CD8-positive, alpha-beta memory T cell (primary cell): ENCODE data around the gene DHRS7B. TPM values are rescaled to one million over a fixed set of nuclear protein-coding genes. Genes with fewer than 3 reads are reported as not detected.
"Not testable (repeated sequence)": the region's sequence is repeated elsewhere in the genome, so short reads cannot be mapped to it uniquely, and the experiment has no call there.

ENCODE experiments used
- CTCF ChIA-PET: fragments of 350-600 bp; sonication (Branson Sonifier 250); formaldehyde crosslinking; loops from one replicate; lab custom pipeline; 2021; ENCODE audit warnings: antibody characterized with exemption; lab: Charles Lee
- POLR2A ChIA-PET: fragments of 350-600 bp; sonication (Branson Sonifier 250); formaldehyde crosslinking; loops from one replicate; lab custom pipeline; 2021; ENCODE audit warnings: antibody characterized with exemption; lab: Charles Lee
- DNase-seq, 5 donors: peaks; one replicate each; pipeline versions ENCODE4 v3.0.0 to v3.0.0-alpha.2; 2020 to 2022; ENCODE audit warnings: mixed read lengths in 1 of 5
- H3K27ac ChIP-seq: one replicate; pipeline ENCODE4 v1.7.0; 2013; ENCODE audit warnings: low read depth, mild to moderate bottlenecking, low read length, moderate library complexity
- H3K27me3 ChIP-seq: 2 replicates; pipeline ENCODE4 v1.7.0; 2013; ENCODE audit warnings: low read length, mild to moderate bottlenecking; ENCODE audit not compliant: insufficient read depth, poor library complexity, severe bottlenecking
- H3K36me3 ChIP-seq: 2 replicates; pipeline ENCODE4 v1.7.0; 2013; ENCODE audit warnings: mild to moderate bottlenecking, low read length, moderate library complexity; ENCODE audit not compliant: insufficient read depth
- H3K4me1 ChIP-seq: 2 replicates; pipeline ENCODE4 v1.7.0; 2013; ENCODE audit warnings: mild to moderate bottlenecking, low read length, moderate library complexity; ENCODE audit not compliant: insufficient read depth
- H3K4me3 ChIP-seq: 2 replicates; pipeline ENCODE4 v1.7.0; 2013; ENCODE audit warnings: mild to moderate bottlenecking, low read length
- H3K9me3 ChIP-seq: 2 replicates; pipeline ENCODE4 v1.7.0; 2013; ENCODE audit warnings: mild to moderate bottlenecking, low read length
- H3K27ac Mint-ChIP-seq, 8 donors: one replicate each; pipeline ENCODE4 v1.8.0; 2020 to 2021; ENCODE audit warnings: mixed read lengths in 8 of 8, mild to moderate bottlenecking in 6 of 8, inconsistent platforms in 3 of 8, moderate library complexity in 3 of 8
- H3K27me3 Mint-ChIP-seq, 2 donors: one replicate each; pipeline ENCODE4 v1.8.0; 2020 to 2021; ENCODE audit warnings: mixed read lengths in 2 of 2, mild to moderate bottlenecking in 1 of 2, moderate library complexity in 1 of 2
- H3K36me3 Mint-ChIP-seq, 3 donors: one replicate each; pipeline ENCODE4 v1.8.0; 2020 to 2021; ENCODE audit warnings: mixed read lengths in 3 of 3, inconsistent platforms in 1 of 3, mild to moderate bottlenecking in 1 of 3
- H3K4me1 Mint-ChIP-seq, 3 donors: one replicate each; pipeline ENCODE4 v1.8.0; 2020 to 2021; ENCODE audit warnings: mixed read lengths in 3 of 3, inconsistent platforms in 1 of 3, mild to moderate bottlenecking in 1 of 3
- H3K4me3 Mint-ChIP-seq, 7 donors: one replicate each; pipeline ENCODE4 v1.8.0; 2020 to 2021; ENCODE audit warnings: mixed read lengths in 7 of 7, mild to moderate bottlenecking in 6 of 7, moderate library complexity in 4 of 7, inconsistent platforms in 2 of 7
- H3K9me3 Mint-ChIP-seq, 5 donors: one replicate each; pipeline ENCODE4 v1.8.0; 2020 to 2022; ENCODE audit warnings: mixed read lengths in 5 of 5, mild to moderate bottlenecking in 3 of 5, moderate library complexity in 2 of 5, inconsistent platforms in 1 of 5
- polyA plus RNA-seq: library from polyadenylated mRNA; unstranded; fragments of 300-500 nt; fragmentation: Illumina TruSeq; gene quantifications from one replicate; pipeline ENCODE4 v1.2.3, GENCODE V29; 2021
- total RNA-seq, 2 experiments: library from RNA; stranded (reverse); gene quantifications; one replicate each; pipeline ENCODE4 v1.2.3, GENCODE V29; 2021

DHRS7B gene
- total and polyA plus RNA-seq, 3 experiments from 2014 or later: 9.0 to 27.5 (median 25.7) TPM

DNA sequence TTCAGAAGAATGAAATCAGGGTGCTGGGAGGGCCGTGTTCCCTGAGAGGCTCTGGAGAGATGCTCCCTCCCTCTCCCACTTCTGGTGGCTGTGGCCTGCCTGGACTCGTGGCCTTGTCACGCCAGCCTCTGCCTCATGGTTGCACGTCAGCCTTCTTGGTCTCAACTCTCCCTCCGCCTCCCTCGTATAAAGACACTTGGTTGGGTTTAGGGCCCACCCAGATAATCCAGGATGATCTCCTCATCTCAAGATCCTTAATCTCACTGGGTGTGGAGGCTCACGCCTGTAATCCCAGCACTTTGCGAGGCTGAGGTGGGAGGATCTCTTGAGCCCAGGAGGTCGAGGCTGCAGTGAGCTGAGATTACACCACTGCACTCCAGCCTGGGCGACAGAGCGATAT, 100.5 kb downstream of the DHRS7B start:
- not testable (repeated sequence) for H3K36me3 Mint-ChIP-seq

DNA sequence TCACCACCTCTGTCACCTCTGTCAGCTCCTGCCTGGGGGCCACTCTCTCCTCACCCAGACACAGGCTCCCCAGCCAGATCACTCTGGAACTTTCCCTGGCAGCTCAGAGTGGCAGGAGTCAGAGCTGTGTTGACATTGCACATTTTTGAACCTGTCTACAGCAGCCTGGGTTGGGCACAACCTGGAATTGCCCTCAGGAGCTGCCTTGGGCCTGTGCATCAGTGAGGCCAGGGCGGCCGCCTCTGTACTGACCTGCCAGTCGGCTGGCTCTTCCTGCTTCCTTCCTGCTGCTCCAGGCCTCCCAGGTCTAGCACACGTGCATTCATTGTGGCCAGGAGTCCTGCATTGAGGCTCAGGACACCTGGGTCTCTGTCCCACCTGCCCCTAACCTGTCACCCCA, 101.3 kb downstream of the DHRS7B start:
- H3K36me3 Mint-ChIP-seq: peaks cover 0 to 8% (median 0%) of the 10 kb centered on the region in 3 donors
- Histone ChIP-seq H3K4me1 (no peaks in the 10 kb centered on the region), H3K36me3 (no peaks in the 10 kb centered on the region), H3K9me3 (no peaks in the 10 kb centered on the region), H3K27me3 (no peaks in the 10 kb centered on the region), H3K4me3 (no peak overlapping the region), H3K27ac (no peak overlapping the region)
- no peaks in the 10 kb centered on the region for H3K27me3 Mint-ChIP-seq
- H3K4me1 Mint-ChIP-seq: no peaks in the 10 kb centered on the region
- H3K9me3 Mint-ChIP-seq: peaks cover 0 to 2% (median 0%) of the 10 kb centered on the region in 5 donors
- POLR2A ChIA-PET: no interaction called here
- peak in 1 of 5 donors; percentile 17 for DNase-seq
- CTCF ChIA-PET: no interaction called here
- H3K4me3 Mint-ChIP-seq: no peak overlapping the region
- H3K27ac Mint-ChIP-seq: no peak overlapping the region

More for the DNA sequence above, 100.5 kb downstream of the DHRS7B start:
- H3K9me3 Mint-ChIP-seq, H3K27ac Mint-ChIP-seq, H3K27ac ChIP-seq, H3K27me3 ChIP-seq, H3K4me1 ChIP-seq, H3K4me3 ChIP-seq, H3K9me3 ChIP-seq, H3K4me1 Mint-ChIP-seq, H3K36me3 ChIP-seq, CTCF ChIA-PET, DNase-seq, H3K4me3 Mint-ChIP-seq, POLR2A ChIA-PET, H3K27me3 Mint-ChIP-seq: not testable (repeated sequence)

DNA sequence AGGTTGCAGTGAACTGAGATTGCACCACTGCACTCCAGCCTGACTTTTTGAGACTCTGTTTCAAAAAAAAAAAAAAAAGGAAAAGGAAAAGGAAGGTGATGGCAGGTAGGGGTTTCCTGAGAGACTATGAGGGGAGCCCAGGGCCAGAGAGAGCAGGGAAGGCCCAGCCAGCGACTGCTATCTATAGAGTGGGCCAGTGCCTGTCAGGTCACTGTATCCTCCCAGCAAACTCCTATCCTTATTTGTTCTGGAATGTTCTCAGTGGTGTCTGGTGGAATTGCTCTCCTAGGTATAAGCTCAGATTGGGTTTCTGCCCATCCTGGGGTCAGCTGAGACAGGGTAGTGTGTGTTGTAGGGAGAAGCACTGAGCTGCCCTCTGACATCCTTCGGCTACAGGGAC, 102.1 kb downstream of the DHRS7B start:
- no peak overlapping the region for H3K4me3 Mint-ChIP-seq
- H3K27ac Mint-ChIP-seq: peak overlapping the region in 2 of 8 donors; percentile 70 to 73

GRCh38 chr17:21231533-21231932, 104.8 kb downstream of the DHRS7B start:
- no peaks in the 10 kb centered on the region for H3K36me3 ChIP-seq
- Mint-ChIP-seq H3K4me3 (no peak overlapping the region), H3K36me3 (peaks cover 0 to 8% (median 0%) of the 10 kb centered on the region in 3 donors), H3K27me3 (no peaks in the 10 kb centered on the region), H3K27ac (peak overlapping the region in 1 of 8 donors; percentile 50), H3K9me3 (peaks cover 0 to 2% (median 0%) of the 10 kb centered on the region in 5 donors), H3K4me1 (no peaks in the 10 kb centered on the region)
- no peak for DNase-seq
- no peaks in the 10 kb centered on the region for H3K27me3 ChIP-seq
- H3K4me1 ChIP-seq: no peaks in the 10 kb centered on the region
- no peak overlapping the region for H3K4me3 ChIP-seq
- no peaks in the 10 kb centered on the region for H3K9me3 ChIP-seq
- H3K27ac ChIP-seq: no peak overlapping the region
- ChIA-PET POLR2A (no interaction called here), CTCF (interaction anchor here (1.3 kb wide), 1 partner anchor 15 kb away, joined by 3 read pairs; no protein-coding TSS in a partner anchor)

More for the DNA sequence above, 102.1 kb downstream of the DHRS7B start:
- no peaks in the 10 kb centered on the region for H3K27me3 Mint-ChIP-seq
- H3K36me3 Mint-ChIP-seq: peaks cover 0 to 8% (median 0%) of the 10 kb centered on the region in 3 donors
- ChIA-PET POLR2A (no interaction called here), CTCF (interaction anchor here (0.7 kb wide), 1 partner anchor 12 kb away, joined by 3 read pairs; no protein-coding TSS in a partner anchor)
- Histone ChIP-seq H3K36me3 (no peaks in the 10 kb centered on the region), H3K9me3 (no peaks in the 10 kb centered on the region), H3K4me1 (no peaks in the 10 kb centered on the region), H3K27me3 (no peaks in the 10 kb centered on the region), H3K27ac (no peak overlapping the region), H3K4me3 (no peak overlapping the region)
- DNase-seq: peak in 1 of 5 donors; percentile 17
- H3K4me1 Mint-ChIP-seq: no peaks in the 10 kb centered on the region
- peaks cover 0 to 2% (median 0%) of the 10 kb centered on the region in 5 donors for H3K9me3 Mint-ChIP-seq

- H3K27me3 Mint-ChIP-seq: no peaks in the 10 kb centered on the region
- no peaks in the 10 kb centered on the region for H3K4me1 ChIP-seq
- no peak overlapping the region for H3K4me3 ChIP-seq
- no peaks in the 10 kb centered on the region for H3K36me3 ChIP-seq
- peaks cover 0 to 8% (median 0%) of the 10 kb centered on the region in 3 donors for H3K36me3 Mint-ChIP-seq
- H3K27me3 ChIP-seq: no peaks in the 10 kb centered on the region
- POLR2A ChIA-PET: no interaction called here
- H3K27ac Mint-ChIP-seq: no peak overlapping the region
- CTCF ChIA-PET: interaction anchor here (1.3 kb wide), 1 partner anchor 14 kb away, joined by 3 read pairs; no protein-coding TSS in a partner anchor
- no peak overlapping the region for H3K27ac ChIP-seq
- no peaks in the 10 kb centered on the region for H3K4me1 Mint-ChIP-seq
- no peak overlapping the region for H3K4me3 Mint-ChIP-seq
- peaks cover 0 to 2% (median 0%) of the 10 kb centered on the region in 5 donors for H3K9me3 Mint-ChIP-seq
- H3K9me3 ChIP-seq: no peaks in the 10 kb centered on the region
- no peak for DNase-seq
Measured at GRCh38 chr17:21232033-21232749, 105.4 kb downstream of the DHRS7B start.

DNA sequence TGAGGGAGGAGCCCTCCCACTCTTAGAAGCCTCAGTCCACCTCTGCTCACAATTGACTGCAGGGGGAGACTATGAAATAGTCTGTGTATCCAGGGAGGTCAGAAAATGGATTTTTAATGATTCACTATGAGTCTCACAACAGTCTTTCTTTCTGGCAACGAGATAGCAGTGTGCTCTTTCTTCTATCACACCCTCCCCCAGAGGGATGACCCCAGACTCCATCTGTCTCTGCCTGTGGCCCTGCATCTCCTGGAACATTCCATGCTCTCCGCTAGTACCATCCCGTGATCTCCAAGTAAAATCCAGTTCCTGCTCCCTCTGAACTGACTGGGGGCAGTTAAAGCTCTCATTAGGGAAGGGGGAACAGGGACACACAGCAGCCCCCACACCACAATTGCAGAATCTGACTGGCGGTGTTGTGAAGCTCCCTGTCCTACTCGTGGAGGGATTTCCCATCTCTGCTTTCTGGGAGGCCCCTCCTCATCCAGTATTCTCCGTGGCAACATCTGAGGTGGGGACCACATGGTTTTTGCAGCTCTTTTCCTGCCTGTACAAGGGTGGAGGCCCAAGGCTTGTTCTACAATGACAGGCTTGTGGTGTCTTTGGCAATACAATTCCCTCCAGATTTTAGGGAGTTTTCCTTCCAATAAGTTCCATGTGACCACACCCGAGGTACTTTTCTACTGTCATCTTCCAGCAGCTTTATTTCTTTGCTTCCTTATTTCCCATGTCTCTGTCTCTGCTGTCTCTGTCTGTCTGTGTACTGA, 107.0 kb downstream of the DHRS7B start:
- no peaks in the 10 kb centered on the region for H3K4me1 Mint-ChIP-seq
- peaks cover 0 to 2% (median 0%) of the 10 kb centered on the region in 5 donors for H3K9me3 Mint-ChIP-seq
- no peaks in the 10 kb centered on the region for H3K9me3 ChIP-seq
- no peaks in the 10 kb centered on the region for H3K36me3 ChIP-seq
- no peaks in the 10 kb centered on the region for H3K4me1 ChIP-seq
- POLR2A ChIA-PET: no interaction called here
- DNase-seq: no peak
- no peak overlapping the region for H3K4me3 ChIP-seq
- peaks cover 0 to 8% (median 0%) of the 10 kb centered on the region in 3 donors for H3K36me3 Mint-ChIP-seq
- no peak overlapping the region for H3K4me3 Mint-ChIP-seq
- no peaks in the 10 kb centered on the region for H3K27me3 ChIP-seq
- peaks cover 0 to 2% of the 10 kb centered on the region in 2 donors for H3K27me3 Mint-ChIP-seq
- H3K27ac Mint-ChIP-seq: peak overlapping the region in 1 of 8 donors; percentile 18
- no peak overlapping the region for H3K27ac ChIP-seq
- CTCF ChIA-PET: no interaction called here

- peaks cover 0 to 8% (median 1%) of the 10 kb centered on the region in 3 donors for H3K36me3 Mint-ChIP-seq
- H3K27me3 ChIP-seq: no peaks in the 10 kb centered on the region
- H3K36me3 ChIP-seq: no peaks in the 10 kb centered on the region
- H3K4me3 ChIP-seq: no peak overlapping the region
- peaks cover 0 to 1% (median 0%) of the 10 kb centered on the region in 3 donors for H3K4me1 Mint-ChIP-seq
- CTCF ChIA-PET: no interaction called here
- peaks cover 0 to 2% (median 0%) of the 10 kb centered on the region in 5 donors for H3K9me3 Mint-ChIP-seq
- POLR2A ChIA-PET: no interaction called here
- H3K27ac Mint-ChIP-seq: no peak overlapping the region
- H3K4me3 Mint-ChIP-seq: no peak overlapping the region
- no peak overlapping the region for H3K27ac ChIP-seq
- DNase-seq: peak in 1 of 5 donors; percentile 3
- H3K4me1 ChIP-seq: no peaks in the 10 kb centered on the region
- H3K27me3 Mint-ChIP-seq: peaks cover 0 to 2% of the 10 kb centered on the region in 2 donors
- H3K9me3 ChIP-seq: no peaks in the 10 kb centered on the region
Measured at GRCh38 chr17:21235921-21236320, 109.2 kb downstream of the DHRS7B start.
